Neural crest cell (in vitro differentiated cells): ENCODE results near the gene NAV2. TPM values are rescaled to one million over a fixed set of nuclear protein-coding genes. Genes with fewer than 3 reads are reported as not detected.

ENCODE experiments used
- DNase-seq: peaks from one replicate; pipeline ENCODE4 v3.0.0; 2021; ENCODE audit warnings: low read depth, mixed read lengths, low spot score
- H3K27ac Mint-ChIP-seq: one replicate; pipeline ENCODE4 v1.8.0; 2021; ENCODE audit warnings: mild to moderate bottlenecking, mixed read lengths; ENCODE audit not compliant: unreplicated experiment
- H3K27me3 Mint-ChIP-seq: 2 replicates; pipeline ENCODE4 v1.8.0; 2021; ENCODE audit warnings: low read depth, mild to moderate bottlenecking, mixed read lengths
- H3K36me3 Mint-ChIP-seq: 2 replicates; pipeline ENCODE4 v1.8.0; 2021; ENCODE audit warnings: low read depth, mild to moderate bottlenecking, mixed read lengths
- H3K4me1 Mint-ChIP-seq: 2 replicates; pipeline ENCODE4 v1.8.0; 2021; ENCODE audit warnings: mixed read lengths
- H3K4me3 Mint-ChIP-seq: one replicate; pipeline ENCODE4 v1.8.0; 2021; ENCODE audit warnings: mild to moderate bottlenecking, mixed read lengths
- H3K9me3 Mint-ChIP-seq: 2 replicates; pipeline ENCODE4 v1.8.0; 2021; ENCODE audit warnings: mixed read lengths
- CTCF ChIP-seq: fragments of 200-600 bp; sonication (generic); conservative IDR thresholded peaks from 2 replicates; pipeline ENCODE4 v1.5.0; 2021; ENCODE audit warnings: antibody characterized with exemption, mild to moderate bottlenecking
- total RNA-seq: library from RNA; stranded (reverse); gene quantifications from 2 replicates; pipeline ENCODE4 v1.2.1, GENCODE V29; 2021

NAV2 gene
- total RNA-seq, 1 donor from 2014 or later, result 14.1 TPM

- H3K27me3 Mint-ChIP-seq, result no peaks in the 10 kb centered on the region
- H3K9me3 Mint-ChIP-seq, result no peaks in the 10 kb centered on the region
- no peak overlapping the region for H3K4me3 Mint-ChIP-seq
- no peak for DNase-seq
- H3K4me1 Mint-ChIP-seq, result peaks cover 27% of the 10 kb centered on the region
- no peak for TF ChIP-seq CTCF
- no peak overlapping the region for H3K27ac Mint-ChIP-seq
- peaks cover 2% of the 10 kb centered on the region for H3K36me3 Mint-ChIP-seq
Measured at GRCh38 chr11:19816817-19817216, 104.2 kb downstream of the NAV2 start.

GRCh38 chr11:19817265-19817851 is 104.7 kb downstream of the NAV2 start:
- no peaks in the 10 kb centered on the region for H3K9me3 Mint-ChIP-seq
- TF ChIP-seq CTCF, result no peak
- no peaks in the 10 kb centered on the region for H3K27me3 Mint-ChIP-seq
- H3K27ac Mint-ChIP-seq, result no peak overlapping the region
- DNase-seq, result no peak
- H3K4me3 Mint-ChIP-seq, result no peak overlapping the region
- H3K4me1 Mint-ChIP-seq, result peaks cover 32% of the 10 kb centered on the region
- peaks cover 2% of the 10 kb centered on the region for H3K36me3 Mint-ChIP-seq

GRCh38 chr11:19817870-19818269 is 105.2 kb downstream of the NAV2 start:
- no peak overlapping the region for H3K4me3 Mint-ChIP-seq
- no peaks in the 10 kb centered on the region for H3K9me3 Mint-ChIP-seq
- peaks cover 32% of the 10 kb centered on the region for H3K4me1 Mint-ChIP-seq
- TF ChIP-seq CTCF, result no peak
- no peaks in the 10 kb centered on the region for H3K27me3 Mint-ChIP-seq
- DNase-seq, result no peak
- peaks cover 2% of the 10 kb centered on the region for H3K36me3 Mint-ChIP-seq
- H3K27ac Mint-ChIP-seq, result no peak overlapping the region

- no peaks in the 10 kb centered on the region for H3K27me3 Mint-ChIP-seq
- TF ChIP-seq CTCF, result no peak
- H3K27ac Mint-ChIP-seq, result no peak overlapping the region
- peaks cover 2% of the 10 kb centered on the region for H3K36me3 Mint-ChIP-seq
- peaks cover 32% of the 10 kb centered on the region for H3K4me1 Mint-ChIP-seq
- H3K9me3 Mint-ChIP-seq, result no peaks in the 10 kb centered on the region
- H3K4me3 Mint-ChIP-seq, result no peak overlapping the region
- no peak for DNase-seq
Measured at GRCh38 chr11:19818619-19819018, 106.0 kb downstream of the NAV2 start.

GRCh38 chr11:19819148-19819547 is 106.5 kb downstream of the NAV2 start:
- H3K27ac Mint-ChIP-seq, result no peak overlapping the region
- no peak for DNase-seq
- peaks cover 32% of the 10 kb centered on the region for H3K4me1 Mint-ChIP-seq
- no peak overlapping the region for H3K4me3 Mint-ChIP-seq
- peaks cover 2% of the 10 kb centered on the region for H3K36me3 Mint-ChIP-seq
- TF ChIP-seq CTCF, result no peak
- H3K27me3 Mint-ChIP-seq, result no peaks in the 10 kb centered on the region
- no peaks in the 10 kb centered on the region for H3K9me3 Mint-ChIP-seq
